Dendritic cell treated with granulocyte-macrophage colony-stimulating factor and Interleukin-4, amounts not matched to agents 40 ng/mL and 50 ng/mL, for 4 days (primary cell): ENCODE results near the gene ZG16.
A peak's percentile ranks its signal among the peaks of the same experiment; 100 is the strongest.

Experiments used
- H3K27ac Mint-ChIP-seq: one replicate; pipeline ENCODE4 v1.8.0; 2022; ENCODE audit warnings: mild to moderate bottlenecking, mixed read lengths
- H3K27me3 Mint-ChIP-seq: one replicate; pipeline ENCODE4 v1.8.0; 2022; ENCODE audit warnings: mild to moderate bottlenecking, mixed read lengths
- H3K36me3 Mint-ChIP-seq: one replicate; pipeline ENCODE4 v1.8.0; 2022; ENCODE audit warnings: low read depth, mixed read lengths
- H3K4me1 Mint-ChIP-seq: one replicate; pipeline ENCODE4 v1.8.0; 2022; ENCODE audit warnings: low read depth, mixed read lengths
- H3K4me3 Mint-ChIP-seq: one replicate; pipeline ENCODE4 v1.8.0; 2022; ENCODE audit warnings: mild to moderate bottlenecking, moderate library complexity, mixed read lengths
- H3K9me3 Mint-ChIP-seq: one replicate; pipeline ENCODE4 v1.8.0; 2022; ENCODE audit warnings: mixed read lengths
- intact Hi-C: fragments of 100-400 bp; cut with micrococcal nuclease; formaldehyde crosslinking; loops from one replicate; pipeline ENCODE4 v1.15.0; 2022

ZG16 gene

DNA sequence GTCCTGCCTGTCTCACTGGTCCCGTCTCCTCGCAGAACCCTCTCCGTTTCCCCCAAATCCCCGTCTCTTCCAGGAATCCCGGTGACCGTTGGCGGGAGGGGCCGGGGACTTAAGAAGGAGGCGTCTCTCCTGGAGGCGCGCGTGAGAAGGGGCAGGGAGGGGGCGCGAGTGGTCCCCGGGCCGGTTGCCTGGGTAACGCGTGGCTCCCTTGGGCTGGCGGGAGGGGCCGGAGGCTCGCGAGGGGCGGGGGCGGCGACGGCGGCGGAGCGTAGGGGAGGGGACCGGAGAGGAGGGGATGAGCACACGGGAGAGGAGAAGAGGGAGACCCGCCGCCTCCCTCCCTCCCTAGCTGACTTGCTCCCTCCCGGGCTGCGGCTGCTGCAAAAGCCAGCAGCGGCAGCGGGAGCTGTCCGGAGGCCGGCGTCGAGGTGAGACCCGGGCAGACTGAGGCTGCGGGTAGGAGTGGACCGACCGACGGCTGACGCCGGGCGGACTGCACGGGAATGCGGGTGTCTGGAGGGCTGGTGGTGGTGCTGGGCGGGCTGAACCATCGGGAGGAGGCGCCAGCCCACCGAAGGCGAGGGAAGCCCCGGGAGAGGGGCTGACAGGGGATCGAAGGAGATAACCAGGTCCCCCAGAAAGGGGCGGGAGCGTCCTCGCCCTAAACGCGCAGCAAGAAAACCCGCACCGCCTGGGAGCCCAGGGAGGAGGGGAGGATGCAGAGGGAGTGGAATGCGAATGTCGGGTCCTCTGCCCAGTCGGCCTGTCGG, 34.0 kb downstream of the ZG16 start, which contains the start of gene PRRT2:
TSS of gene PRRT2 (plus strand) at position 298 of the 770 bp plus-strand sequence. CDS start 862 bp downstream, outside the sequence.
- H3K27me3 Mint-ChIP-seq = peaks cover 36% of the 10 kb centered on the region
- peaks cover 74% of the 10 kb centered on the region for H3K4me1 Mint-ChIP-seq
- H3K27ac Mint-ChIP-seq = peak within 1 kb of the TSS; percentile 82
- peak within 1 kb of the TSS; percentile 78 for H3K4me3 Mint-ChIP-seq
- peaks cover 54% of the 10 kb centered on the region for H3K36me3 Mint-ChIP-seq
- H3K9me3 Mint-ChIP-seq = no peaks in the 10 kb centered on the region
- intact Hi-C loops = loop anchor here (10.0 kb wide), 2 partner anchors 163 to 167 kb away; partner anchors contain the start of gene TAOK2

DNA sequence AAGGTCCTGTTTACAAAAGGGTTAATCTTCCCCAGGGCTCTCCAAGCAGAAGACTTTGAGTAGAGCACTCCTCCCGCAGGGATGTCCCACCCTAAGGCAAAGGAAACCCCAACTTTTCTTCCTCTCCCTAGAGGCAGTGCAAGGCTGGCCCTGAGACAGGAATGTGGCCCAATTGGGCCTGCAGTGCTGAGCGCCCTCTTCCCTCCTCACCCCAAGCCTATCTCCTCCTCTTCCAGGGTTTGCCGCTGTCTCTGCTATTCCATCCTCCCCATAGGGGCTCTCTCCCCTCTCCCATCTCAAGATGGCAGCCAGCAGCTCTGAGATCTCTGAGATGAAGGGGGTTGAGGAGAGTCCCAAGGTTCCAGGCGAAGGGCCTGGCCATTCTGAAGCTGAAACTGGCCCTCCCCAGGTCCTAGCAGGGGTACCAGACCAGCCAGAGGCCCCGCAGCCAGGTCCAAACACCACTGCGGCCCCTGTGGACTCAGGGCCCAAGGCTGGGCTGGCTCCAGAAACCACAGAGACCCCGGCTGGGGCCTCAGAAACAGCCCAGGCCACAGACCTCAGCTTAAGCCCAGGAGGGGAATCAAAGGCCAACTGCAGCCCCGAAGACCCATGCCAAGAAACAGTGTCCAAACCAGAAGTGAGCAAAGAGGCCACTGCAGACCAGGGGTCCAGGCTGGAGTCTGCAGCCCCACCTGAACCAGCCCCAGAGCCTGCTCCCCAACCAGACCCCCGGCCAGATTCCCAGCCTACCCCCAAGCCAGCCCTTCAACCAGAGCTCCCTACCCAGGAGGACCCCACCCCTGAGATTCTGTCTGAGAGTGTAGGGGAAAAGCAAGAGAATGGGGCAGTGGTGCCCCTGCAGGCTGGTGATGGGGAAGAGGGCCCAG, 34.9 kb downstream of the ZG16 start:
- intact Hi-C loops = loop anchor here (10.0 kb wide), 2 partner anchors 162 to 168 kb away; partner anchors contain the start of gene TAOK2

DNA sequence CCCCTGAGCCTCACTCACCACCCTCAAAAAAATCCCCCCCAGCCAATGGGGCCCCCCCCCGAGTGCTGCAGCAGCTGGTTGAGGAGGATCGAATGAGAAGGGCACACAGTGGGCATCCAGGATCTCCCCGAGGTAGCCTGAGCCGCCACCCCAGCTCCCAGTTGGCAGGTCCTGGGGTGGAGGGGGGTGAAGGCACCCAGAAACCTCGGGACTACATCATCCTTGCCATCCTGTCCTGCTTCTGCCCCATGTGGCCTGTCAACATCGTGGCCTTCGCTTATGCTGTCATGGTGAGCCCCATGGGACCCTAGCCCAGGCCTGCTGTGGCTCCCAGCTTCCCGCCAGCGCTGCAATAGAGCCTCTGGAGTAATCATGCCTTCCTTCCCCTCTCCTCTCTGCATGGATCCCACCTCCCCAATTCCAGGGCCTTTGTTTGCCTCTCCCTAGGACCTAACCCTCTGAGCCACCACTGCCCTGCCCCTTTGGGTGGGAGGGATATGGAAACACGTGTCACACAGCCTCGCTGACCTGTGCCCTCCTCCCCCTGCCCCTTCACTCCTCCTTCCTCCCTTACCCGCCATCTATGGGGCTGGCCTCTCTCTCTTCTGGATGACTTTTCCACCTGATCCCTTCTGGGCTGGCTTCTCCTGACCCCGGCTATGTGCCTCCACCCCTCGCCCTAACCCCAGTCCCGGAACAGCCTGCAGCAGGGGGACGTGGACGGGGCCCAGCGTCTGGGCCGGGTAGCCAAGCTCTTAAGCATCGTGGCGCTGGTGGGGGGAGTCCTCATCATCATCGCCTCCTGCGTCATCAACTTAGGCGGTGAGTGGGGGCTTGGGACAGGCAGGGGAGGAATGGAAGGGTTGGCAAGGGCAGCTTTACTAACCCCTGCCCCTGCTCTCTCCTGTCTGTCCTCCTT, 35.8 kb downstream of the ZG16 start:
- Mint-ChIP-seq H3K9me3 (no peaks in the 10 kb centered on the region), H3K4me3 (no peak overlapping the region), H3K4me1 (peaks cover 80% of the 10 kb centered on the region), H3K27me3 (peaks cover 36% of the 10 kb centered on the region), H3K27ac (peak overlapping the region; percentile 2), H3K36me3 (peaks cover 51% of the 10 kb centered on the region)
- intact Hi-C loops = loop anchor here (10.0 kb wide), 2 partner anchors 161 to 169 kb away; partner anchors contain the start of gene TAOK2

More for the DNA sequence above, 34.9 kb downstream of the ZG16 start:
- H3K9me3 Mint-ChIP-seq = no peaks in the 10 kb centered on the region
- peak overlapping the region; percentile 78 for H3K4me3 Mint-ChIP-seq
- H3K36me3 Mint-ChIP-seq = peaks cover 51% of the 10 kb centered on the region
- H3K27ac Mint-ChIP-seq = no peak overlapping the region
- H3K27me3 Mint-ChIP-seq = peaks cover 36% of the 10 kb centered on the region
- peaks cover 80% of the 10 kb centered on the region for H3K4me1 Mint-ChIP-seq

DNA sequence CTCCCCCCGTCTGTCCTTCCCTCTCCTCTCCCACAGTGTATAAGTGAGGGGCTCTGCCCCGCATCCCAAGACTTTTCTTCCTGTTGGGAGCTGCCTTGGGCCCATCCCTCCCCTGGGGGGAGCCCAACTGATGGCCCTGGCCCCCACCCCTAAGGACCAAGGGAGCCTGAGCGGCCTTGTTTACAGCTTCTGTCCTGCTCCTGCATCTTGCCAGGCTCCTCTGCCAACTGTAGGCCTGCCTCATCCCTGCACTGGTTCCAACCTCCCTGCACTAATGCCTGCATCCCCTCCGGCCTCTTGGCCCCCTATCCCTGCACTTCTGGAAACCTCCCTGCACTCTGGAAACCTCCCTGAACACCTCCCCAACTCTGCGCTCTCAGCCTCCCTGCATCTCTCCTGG, 36.5 kb downstream of the ZG16 start:
- intact Hi-C loops = loop anchor here (10.0 kb wide), 2 partner anchors 160 to 170 kb away; partner anchors contain the start of gene TAOK2
- no peaks in the 10 kb centered on the region for H3K9me3 Mint-ChIP-seq
- H3K27me3 Mint-ChIP-seq = peaks cover 36% of the 10 kb centered on the region
- no peak overlapping the region for H3K4me3 Mint-ChIP-seq
- H3K4me1 Mint-ChIP-seq = peaks cover 82% of the 10 kb centered on the region
- peak overlapping the region; percentile 98 for H3K27ac Mint-ChIP-seq
- peaks cover 51% of the 10 kb centered on the region for H3K36me3 Mint-ChIP-seq

DNA sequence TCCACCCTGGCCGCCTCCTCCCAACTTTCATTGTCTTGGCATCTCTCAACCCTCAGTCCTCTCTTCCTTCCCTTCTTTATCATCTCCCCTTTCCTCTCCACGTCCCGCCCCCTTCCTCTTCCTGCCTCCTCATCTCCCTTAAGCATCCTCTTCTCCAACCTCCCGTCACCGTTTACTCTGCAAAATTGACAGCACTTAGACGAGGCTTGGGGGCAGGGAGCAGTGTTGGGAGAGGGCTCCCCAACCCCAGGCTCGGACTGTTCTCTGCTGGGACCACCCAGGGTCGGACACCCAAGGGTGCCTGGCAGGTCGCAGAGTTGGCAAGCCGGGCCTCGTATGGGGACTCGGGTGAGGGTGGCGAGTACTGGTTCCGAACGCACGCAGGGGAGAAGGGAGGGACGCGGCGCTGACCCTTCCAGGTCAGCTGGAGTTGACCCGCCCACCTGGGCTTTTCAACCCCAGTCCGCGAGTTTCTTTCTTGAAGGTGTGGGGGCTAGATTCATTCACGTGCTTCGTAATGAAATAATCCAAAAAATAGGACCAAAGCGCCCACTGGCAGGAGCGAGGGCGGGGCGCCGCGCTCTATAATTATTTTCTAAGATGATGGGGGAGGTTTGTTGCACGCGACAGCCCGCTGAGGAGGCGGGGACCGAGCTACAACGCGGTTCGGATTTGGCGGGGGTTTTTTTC, 37.1 kb downstream of the ZG16 start:
- intact Hi-C loops = loop anchor here (10.0 kb wide), 2 partner anchors 160 to 170 kb away; partner anchors contain the start of gene TAOK2
- Mint-ChIP-seq H3K4me1 (peaks cover 81% of the 10 kb centered on the region), H3K9me3 (no peaks in the 10 kb centered on the region), H3K27ac (peak overlapping the region; percentile 98), H3K36me3 (peaks cover 51% of the 10 kb centered on the region), H3K4me3 (peak overlapping the region; percentile 96), H3K27me3 (peaks cover 36% of the 10 kb centered on the region)

DNA sequence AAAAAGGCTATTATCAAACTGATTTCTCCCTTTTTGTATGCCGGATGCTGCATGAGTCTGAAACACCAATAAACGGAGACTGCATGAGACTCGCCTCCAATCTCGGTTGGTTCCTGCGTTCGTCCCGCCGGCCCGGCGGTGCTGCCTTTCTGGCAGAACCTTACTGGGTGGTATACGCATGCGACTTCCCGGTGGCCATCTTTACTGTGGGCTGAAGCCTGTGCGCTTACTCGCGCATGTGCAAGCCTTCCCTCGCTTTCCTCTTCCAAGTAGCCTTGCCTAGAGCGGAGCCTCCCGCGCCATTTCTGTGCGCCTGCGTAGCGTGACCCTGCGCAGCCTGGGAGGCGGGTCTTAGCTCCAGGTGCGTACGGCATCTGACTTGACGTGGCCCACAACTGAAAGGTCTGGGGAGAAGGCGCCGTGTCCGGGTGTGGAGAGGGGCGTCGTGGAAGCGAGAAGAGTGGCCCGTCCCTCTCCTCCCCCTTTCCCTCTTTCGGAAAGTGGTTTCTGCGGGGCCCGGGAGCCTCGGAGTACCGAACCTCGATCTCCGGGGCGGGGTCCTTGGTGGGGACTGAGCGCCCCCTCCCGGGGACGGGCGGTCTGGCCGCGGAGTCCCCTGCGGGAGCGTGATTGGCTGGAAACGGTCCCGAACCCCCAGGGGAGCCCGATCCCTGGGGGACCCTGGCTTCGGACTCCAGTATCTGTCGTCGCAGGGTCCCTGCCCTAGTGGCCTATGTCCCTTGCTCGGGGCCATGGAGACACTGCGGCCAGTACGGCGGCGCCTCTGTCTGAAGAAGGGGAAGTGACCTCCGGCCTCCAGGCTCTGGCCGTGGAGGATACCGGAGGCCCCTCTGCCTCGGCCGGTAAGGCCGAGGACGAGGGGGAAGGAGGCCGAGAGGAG, 38.0 kb downstream of the ZG16 start, which contains the start of gene PAGR1:
TSS of gene PAGR1 (plus strand) at position 360 of the 901 bp plus-strand sequence. CDS start at position 734, 374 bp downstream.
- H3K36me3 Mint-ChIP-seq = peaks cover 51% of the 10 kb centered on the region
- peaks cover 76% of the 10 kb centered on the region for H3K4me1 Mint-ChIP-seq
- peak within 1 kb of the TSS; percentile 98 for H3K27ac Mint-ChIP-seq
- no peaks in the 10 kb centered on the region for H3K9me3 Mint-ChIP-seq
- intact Hi-C loops = loop anchor here (1.0 to 10.0 kb wide), 4 partner anchors 11 to 171 kb away; partner anchors contain the start of genes KIF22 and TAOK2
- peak within 1 kb of the TSS; percentile 96 for H3K4me3 Mint-ChIP-seq
- peaks cover 36% of the 10 kb centered on the region for H3K27me3 Mint-ChIP-seq

DNA sequence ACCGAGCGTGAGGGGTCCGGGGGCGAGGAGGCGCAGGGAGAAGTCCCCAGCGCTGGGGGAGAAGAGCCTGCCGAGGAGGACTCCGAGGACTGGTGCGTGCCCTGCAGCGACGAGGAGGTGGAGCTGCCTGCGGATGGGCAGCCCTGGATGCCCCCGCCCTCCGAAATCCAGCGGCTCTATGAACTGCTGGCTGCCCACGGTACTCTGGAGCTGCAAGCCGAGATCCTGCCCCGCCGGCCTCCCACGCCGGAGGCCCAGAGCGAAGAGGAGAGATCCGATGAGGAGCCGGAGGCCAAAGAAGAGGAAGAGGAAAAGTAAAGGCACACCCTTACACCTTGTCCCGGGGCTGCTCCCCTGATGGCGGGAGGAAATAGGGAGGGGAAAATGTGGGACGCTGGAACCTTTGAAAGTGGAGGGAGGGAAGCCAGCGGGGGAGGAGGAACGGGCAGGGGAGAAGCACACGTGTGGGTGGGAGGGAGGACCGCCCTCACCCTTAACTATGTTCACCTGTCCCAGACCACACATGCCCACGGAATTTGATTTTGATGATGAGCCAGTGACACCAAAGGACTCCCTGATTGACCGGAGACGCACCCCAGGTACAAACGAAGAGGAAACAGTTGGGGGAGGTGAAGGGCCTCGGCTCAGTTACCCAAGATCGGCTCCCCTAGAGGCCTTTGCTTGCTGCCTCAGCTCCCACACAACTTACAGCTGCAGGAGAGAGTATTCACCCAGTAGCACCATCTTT, 38.8 kb downstream of the ZG16 start:
- Mint-ChIP-seq H3K9me3 (no peaks in the 10 kb centered on the region), H3K27me3 (peaks cover 31% of the 10 kb centered on the region), H3K27ac (peak overlapping the region; percentile 98), H3K4me1 (peaks cover 71% of the 10 kb centered on the region), H3K4me3 (peak overlapping the region; percentile 96), H3K36me3 (peaks cover 51% of the 10 kb centered on the region)
- intact Hi-C loops = loop anchor here (1.0 to 10.0 kb wide), 4 partner anchors 12 to 172 kb away; partner anchors contain the start of genes KIF22 and TAOK2

DNA sequence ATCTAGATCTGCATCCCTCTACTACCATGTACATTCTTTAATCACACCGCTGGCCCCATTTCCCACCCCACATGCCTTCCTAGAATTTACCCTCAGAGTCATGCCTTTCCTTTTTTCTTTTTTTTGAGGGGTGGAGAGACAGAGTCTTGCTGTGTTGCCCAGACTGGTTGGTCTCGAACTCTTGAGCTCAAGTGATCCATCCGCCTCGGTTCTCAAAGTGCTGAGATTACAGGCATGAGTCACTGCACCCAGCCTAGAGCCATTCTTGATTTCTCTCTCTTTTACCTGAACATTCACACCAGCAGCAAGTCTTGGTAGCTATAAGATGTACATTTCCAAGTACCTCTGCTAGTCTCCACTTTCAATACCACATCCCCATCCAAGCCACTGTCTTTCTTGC, 40.0 kb downstream of the ZG16 start:
- H3K4me1 Mint-ChIP-seq = peaks cover 70% of the 10 kb centered on the region
- H3K4me3 Mint-ChIP-seq = peak overlapping the region; percentile 50
- peaks cover 19% of the 10 kb centered on the region for H3K27me3 Mint-ChIP-seq
- intact Hi-C loops = loop anchor here (10.0 kb wide), 2 partner anchors 157 to 173 kb away; partner anchors contain the start of gene TAOK2
- peak overlapping the region; percentile 98 for H3K27ac Mint-ChIP-seq
- H3K36me3 Mint-ChIP-seq = peaks cover 61% of the 10 kb centered on the region
- no peaks in the 10 kb centered on the region for H3K9me3 Mint-ChIP-seq

DNA sequence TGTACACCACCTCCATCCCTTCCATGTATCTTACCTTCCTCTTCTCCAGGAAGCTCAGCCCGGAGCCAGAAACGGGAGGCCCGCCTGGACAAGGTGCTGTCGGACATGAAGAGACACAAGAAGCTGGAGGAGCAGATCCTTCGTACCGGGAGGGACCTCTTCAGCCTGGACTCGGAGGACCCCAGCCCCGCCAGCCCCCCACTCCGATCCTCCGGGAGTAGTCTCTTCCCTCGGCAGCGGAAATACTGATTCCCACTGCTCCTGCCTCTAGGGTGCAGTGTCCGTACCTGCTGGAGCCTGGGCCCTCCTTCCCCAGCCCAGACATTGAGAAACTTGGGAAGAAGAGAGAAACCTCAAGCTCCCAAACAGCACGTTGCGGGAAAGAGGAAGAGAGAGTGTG, 41.5 kb downstream of the ZG16 start:
- intact Hi-C loops = loop anchor here (10.0 kb wide), 2 partner anchors 155 to 175 kb away; partner anchors contain the start of gene TAOK2

DNA sequence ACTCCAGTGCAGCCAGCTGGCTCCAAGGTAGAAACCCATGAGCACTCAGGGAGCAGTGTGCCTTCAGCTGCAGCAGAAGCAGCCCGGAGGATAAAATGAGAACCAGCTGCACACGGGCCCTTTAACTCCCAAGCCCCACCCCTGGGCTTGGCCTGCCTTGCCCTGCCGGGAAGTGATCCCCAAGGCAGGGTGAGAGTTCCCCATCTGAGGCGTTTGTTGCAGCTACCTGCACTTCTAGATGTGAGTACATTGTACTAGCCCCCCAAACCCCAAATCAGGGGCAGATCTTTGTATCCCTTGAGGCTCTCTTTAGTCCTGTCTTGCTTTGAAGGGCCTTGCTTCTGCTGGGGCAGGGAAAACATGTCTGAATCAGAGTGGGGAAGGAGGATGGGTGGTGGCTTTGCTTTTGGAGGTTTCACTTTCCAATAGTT, 42.2 kb downstream of the ZG16 start, which contains the start of gene MVP:
TSS of gene MVP (plus strand) at position 192 of the 431 bp plus-strand sequence. CDS start 10,088 bp downstream, outside the sequence.
- intact Hi-C loops = loop anchor here (5.0 kb wide), 1 partner anchor 42 kb away; the partner anchor contains the start of gene CDIPT
- no peaks in the 10 kb centered on the region for H3K9me3 Mint-ChIP-seq
- no peaks in the 10 kb centered on the region for H3K27me3 Mint-ChIP-seq
- peak within 1 kb of the TSS; percentile 95 for H3K27ac Mint-ChIP-seq
- H3K4me3 Mint-ChIP-seq = peak within 1 kb of the TSS; percentile 94
- peaks cover 64% of the 10 kb centered on the region for H3K4me1 Mint-ChIP-seq
- H3K36me3 Mint-ChIP-seq = peaks cover 72% of the 10 kb centered on the region

More for the DNA sequence above, 41.5 kb downstream of the ZG16 start:
- peaks cover 67% of the 10 kb centered on the region for H3K36me3 Mint-ChIP-seq
- peak overlapping the region; percentile 95 for H3K27ac Mint-ChIP-seq
- peaks cover 4% of the 10 kb centered on the region for H3K27me3 Mint-ChIP-seq
- H3K4me1 Mint-ChIP-seq = peaks cover 66% of the 10 kb centered on the region
- no peak overlapping the region for H3K4me3 Mint-ChIP-seq
- no peaks in the 10 kb centered on the region for H3K9me3 Mint-ChIP-seq
